Stimulated activated CD8-positive, alpha-beta memory T cell treated with anti-CD3 and anti-CD28 coated beads, Interleukin-4, amount 100 ng/mL, for 24 hours (primary cell): ENCODE measurements around the gene CEBPB.

ENCODE experiments used
- DNase-seq: peaks from one replicate; pipeline ENCODE4 v3.0.0-alpha.2; 2020; ENCODE audit warnings: low read depth

Gene CEBPB

GRCh38 chr20:50230184-50230583 is 39.6 kb downstream of the CEBPB start:
- DNase-seq, result no peak

GRCh38 chr20:50230871-50231560 is 40.4 kb downstream of the CEBPB start:
- no peak for DNase-seq

- no peak for DNase-seq
Observed at GRCh38 chr20:50231854-50232253, 41.2 kb downstream of the CEBPB start.

GRCh38 chr20:50232651-50233324 is 42.2 kb downstream of the CEBPB start:
- DNase-seq, result no peak

DNA sequence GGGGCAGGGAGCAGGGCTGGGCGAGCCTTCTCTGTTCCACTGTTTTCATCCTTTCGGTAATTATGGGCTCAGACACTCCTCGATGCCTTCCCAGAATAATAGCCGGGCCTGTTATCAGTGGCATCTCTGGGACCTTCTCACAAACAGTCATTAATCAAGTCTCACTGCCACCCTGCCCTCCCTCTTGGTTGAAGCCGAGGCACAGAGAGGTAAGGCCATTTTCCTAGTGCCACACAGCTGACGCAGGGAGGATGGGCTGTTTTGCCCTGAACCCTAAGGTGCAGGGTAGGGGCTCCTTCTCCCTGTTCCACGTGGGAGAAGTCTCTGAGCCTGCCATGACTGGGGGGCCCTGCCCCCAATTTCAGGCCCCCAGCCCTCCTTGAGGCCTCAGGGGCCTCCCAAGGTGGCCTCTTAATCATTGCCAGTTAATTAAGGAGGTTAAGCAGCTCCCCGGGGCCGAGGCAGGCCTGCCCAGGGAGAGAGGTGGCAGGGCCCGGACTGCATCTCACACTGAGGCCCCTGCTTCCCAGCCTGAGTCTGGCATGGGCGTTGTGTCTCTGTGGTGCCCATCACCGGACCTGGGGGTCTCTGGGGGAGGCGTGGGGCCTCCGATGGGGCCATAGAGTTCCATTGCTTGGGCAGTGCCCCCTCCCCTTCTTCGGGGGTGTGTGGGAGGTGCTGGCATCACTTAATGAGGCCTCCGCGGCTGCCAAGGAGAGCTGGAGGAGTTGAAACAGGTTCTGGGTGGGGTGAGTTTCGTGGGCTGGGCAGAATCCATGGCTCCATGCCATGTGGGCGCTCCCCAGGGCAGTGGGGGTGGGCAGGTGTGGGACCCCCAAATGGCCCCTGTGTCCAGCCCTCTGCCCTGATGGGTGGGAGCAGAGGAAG is 42.9 kb downstream of the CEBPB start:
- no peak for DNase-seq

DNA sequence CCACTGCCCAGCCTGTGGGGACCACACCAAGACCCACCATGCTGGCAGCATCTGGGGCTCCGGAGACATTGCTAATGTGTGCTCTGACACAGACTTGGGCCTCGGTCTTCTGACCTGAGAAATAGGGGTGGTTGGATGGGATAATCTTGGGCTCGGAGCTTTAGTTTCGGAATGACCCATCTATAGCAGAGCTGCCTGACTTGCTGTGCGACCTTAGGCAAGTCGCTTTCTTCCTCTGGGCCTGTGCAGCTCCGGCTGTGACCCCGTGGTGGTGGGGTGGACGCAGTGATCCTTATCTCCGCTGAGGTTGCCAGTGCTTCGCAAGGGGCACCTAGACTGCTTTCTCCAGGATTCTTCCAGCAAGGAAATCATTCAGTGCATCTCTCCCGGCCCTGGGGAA is 43.7 kb downstream of the CEBPB start:
- DNase-seq, result no peak

- no peak for DNase-seq
Observed at GRCh38 chr20:50237349-50237748, 46.7 kb downstream of the CEBPB start.

GRCh38 chr20:50238081-50238800 is 47.6 kb downstream of the CEBPB start:
- no peak for DNase-seq

GRCh38 chr20:50240092-50240491 is 49.5 kb downstream of the CEBPB start:
- DNase-seq, result no peak

- DNase-seq, result no peak
Observed at GRCh38 chr20:50242178-50242514, 51.5 kb downstream of the CEBPB start.
